ENCODE results near the gene NLRP10.
A peak's percentile ranks its signal among the peaks of the same experiment; 100 is the strongest.

The NLRP10 gene

GRCh38 chr11:7973011-7973410 lies 7.8 kb upstream of the NLRP10 start:
- H3K27me3 ChIP-seq (ENCODE audit: control insufficient read depth, insufficient read depth, low read length), result no peaks in the 10 kb centered on the region
- no peak overlapping the region for H3K9ac ChIP-seq (ENCODE audit: low read depth, low read length)
- peaks cover 35% of the 10 kb centered on the region for H3K4me1 ChIP-seq (ENCODE audit: control insufficient read depth, insufficient read depth, low read length)
- H3K9me3 ChIP-seq (ENCODE audit: control insufficient read depth, insufficient read depth, low read length), result no peaks in the 10 kb centered on the region
- H3K4me3 ChIP-seq (ENCODE audit: low read depth, low read length), result no peak overlapping the region
- H3K36me3 ChIP-seq (ENCODE audit: control insufficient read depth, insufficient read depth, low read length), result no peaks in the 10 kb centered on the region
- no peak overlapping the region for H3K27ac ChIP-seq (ENCODE audit: low read depth, low read length)

- H3K4me3 ChIP-seq (ENCODE audit: low read depth, low read length), result no peak overlapping the region
- no peak overlapping the region for H3K27ac ChIP-seq (ENCODE audit: low read depth, low read length)
- H3K27me3 ChIP-seq (ENCODE audit: control insufficient read depth, insufficient read depth, low read length), result no peaks in the 10 kb centered on the region
- peaks cover 28% of the 10 kb centered on the region for H3K4me1 ChIP-seq (ENCODE audit: control insufficient read depth, insufficient read depth, low read length)
- no peak overlapping the region for H3K9ac ChIP-seq (ENCODE audit: low read depth, low read length)
- no peaks in the 10 kb centered on the region for H3K36me3 ChIP-seq (ENCODE audit: control insufficient read depth, insufficient read depth, low read length)
- no peaks in the 10 kb centered on the region for H3K9me3 ChIP-seq (ENCODE audit: control insufficient read depth, insufficient read depth, low read length)
Measured at GRCh38 chr11:7971846-7972245, 6.6 kb upstream of the NLRP10 start.

GRCh38 chr11:7969756-7970646 lies 4.8 kb upstream of the NLRP10 start:
- peak overlapping the region; percentile 23; the same call in 1 of the 2 replicates for H3K9ac ChIP-seq (ENCODE audit: low read depth, low read length)
- no peaks in the 10 kb centered on the region for H3K27me3 ChIP-seq (ENCODE audit: control insufficient read depth, insufficient read depth, low read length)
- H3K27ac ChIP-seq (ENCODE audit: low read depth, low read length), result no peak overlapping the region
- H3K4me1 ChIP-seq (ENCODE audit: control insufficient read depth, insufficient read depth, low read length), result peaks cover 28% of the 10 kb centered on the region
- no peaks in the 10 kb centered on the region for H3K9me3 ChIP-seq (ENCODE audit: control insufficient read depth, insufficient read depth, low read length)
- H3K4me3 ChIP-seq (ENCODE audit: low read depth, low read length), result peak overlapping the region; percentile 29
- no peaks in the 10 kb centered on the region for H3K36me3 ChIP-seq (ENCODE audit: control insufficient read depth, insufficient read depth, low read length)

DNA sequence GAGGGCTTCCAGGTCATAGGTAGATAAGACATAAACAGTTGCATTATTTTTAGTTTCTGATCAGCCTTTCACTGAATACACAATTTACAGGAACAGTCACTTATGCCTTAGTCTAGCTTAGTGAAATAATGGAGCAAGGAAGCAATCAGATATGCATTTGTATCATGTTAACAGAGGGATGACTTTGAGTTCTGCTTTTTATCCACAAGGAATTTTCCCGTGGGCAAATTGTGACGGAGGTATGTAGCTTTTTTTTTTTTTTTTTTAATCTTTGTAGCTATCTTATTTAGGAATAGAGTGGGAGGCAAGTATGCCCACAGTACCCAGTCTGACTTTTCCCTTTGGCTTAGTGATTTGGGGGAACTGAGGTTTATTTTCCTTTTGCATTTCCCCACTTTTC lies 3.4 kb upstream of the NLRP10 start:
- Histone ChIP-seq H3K27me3 (ENCODE audit: control insufficient read depth, insufficient read depth, low read length) (no peaks in the 10 kb centered on the region), H3K4me1 (ENCODE audit: control insufficient read depth, insufficient read depth, low read length) (peaks cover 28% of the 10 kb centered on the region), H3K4me3 (ENCODE audit: low read depth, low read length) (no peak overlapping the region; the same call in 1 of the 2 replicates), H3K36me3 (ENCODE audit: control insufficient read depth, insufficient read depth, low read length) (no peaks in the 10 kb centered on the region), H3K27ac (ENCODE audit: low read depth, low read length) (no peak overlapping the region), H3K9ac (ENCODE audit: low read depth, low read length) (no peak overlapping the region), H3K9me3 (ENCODE audit: control insufficient read depth, insufficient read depth, low read length) (no peaks in the 10 kb centered on the region)

GRCh38 chr11:7967826-7968225 lies 2.6 kb upstream of the NLRP10 start:
- H3K9ac ChIP-seq (ENCODE audit: low read depth, low read length), result no peak overlapping the region
- H3K36me3 ChIP-seq (ENCODE audit: control insufficient read depth, insufficient read depth, low read length), result no peaks in the 10 kb centered on the region
- H3K4me3 ChIP-seq (ENCODE audit: low read depth, low read length), result no peak overlapping the region
- no peak overlapping the region for H3K27ac ChIP-seq (ENCODE audit: low read depth, low read length)
- H3K4me1 ChIP-seq (ENCODE audit: control insufficient read depth, insufficient read depth, low read length), result peaks cover 28% of the 10 kb centered on the region
- no peaks in the 10 kb centered on the region for H3K9me3 ChIP-seq (ENCODE audit: control insufficient read depth, insufficient read depth, low read length)
- no peaks in the 10 kb centered on the region for H3K27me3 ChIP-seq (ENCODE audit: control insufficient read depth, insufficient read depth, low read length)

- H3K9me3 ChIP-seq (ENCODE audit: control insufficient read depth, insufficient read depth, low read length), result no peaks in the 10 kb centered on the region
- peaks cover 28% of the 10 kb centered on the region for H3K4me1 ChIP-seq (ENCODE audit: control insufficient read depth, insufficient read depth, low read length)
- H3K27me3 ChIP-seq (ENCODE audit: control insufficient read depth, insufficient read depth, low read length), result no peaks in the 10 kb centered on the region
- no peak overlapping the region for H3K4me3 ChIP-seq (ENCODE audit: low read depth, low read length)
- no peaks in the 10 kb centered on the region for H3K36me3 ChIP-seq (ENCODE audit: control insufficient read depth, insufficient read depth, low read length)
- no peak overlapping the region for H3K9ac ChIP-seq (ENCODE audit: low read depth, low read length)
- H3K27ac ChIP-seq (ENCODE audit: low read depth, low read length), result no peak overlapping the region
Measured at GRCh38 chr11:7967097-7967496, 1.9 kb upstream of the NLRP10 start.

DNA sequence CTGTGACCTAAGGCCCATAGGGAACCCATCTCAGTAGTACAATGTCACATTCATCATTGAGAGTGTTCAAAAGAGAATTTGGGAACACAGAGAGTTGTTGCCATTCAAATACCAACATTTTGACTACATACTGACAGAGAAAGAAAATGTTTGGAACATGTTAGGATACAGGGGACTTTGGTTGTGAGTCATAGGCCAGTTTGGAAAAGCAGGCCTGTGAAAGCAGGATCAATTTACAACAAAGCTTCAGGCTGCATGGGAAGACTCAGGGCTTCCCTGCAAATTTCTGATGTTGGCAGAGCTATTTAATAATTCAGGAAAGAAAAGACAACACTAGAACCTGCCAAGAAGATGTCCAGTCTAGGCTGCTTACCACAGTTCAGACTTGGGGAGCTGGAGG lies 374 bp downstream of the NLRP10 start:
- H3K9me3 ChIP-seq (ENCODE audit: control insufficient read depth, insufficient read depth, low read length), result 0 out of 2 replicates have a peak, but pooled peaks cover 2% of the 10 kb centered on the region
- no peak overlapping the region for H3K27ac ChIP-seq (ENCODE audit: low read depth, low read length)
- H3K4me1 ChIP-seq (ENCODE audit: control insufficient read depth, insufficient read depth, low read length), result peaks cover 20% of the 10 kb centered on the region
- H3K9ac ChIP-seq (ENCODE audit: low read depth, low read length), result no peak overlapping the region
- no peak overlapping the region for H3K4me3 ChIP-seq (ENCODE audit: low read depth, low read length)
- H3K36me3 ChIP-seq (ENCODE audit: control insufficient read depth, insufficient read depth, low read length), result no peaks in the 10 kb centered on the region
- H3K27me3 ChIP-seq (ENCODE audit: control insufficient read depth, insufficient read depth, low read length), result no peaks in the 10 kb centered on the region

- Histone ChIP-seq H3K4me3 (ENCODE audit: low read depth, low read length) (no peak overlapping the region), H3K27me3 (ENCODE audit: control insufficient read depth, insufficient read depth, low read length) (no peaks in the 10 kb centered on the region), H3K9me3 (ENCODE audit: control insufficient read depth, insufficient read depth, low read length) (0 out of 2 replicates have a peak, but pooled peaks cover 2% of the 10 kb centered on the region), H3K27ac (ENCODE audit: low read depth, low read length) (no peak overlapping the region), H3K36me3 (ENCODE audit: control insufficient read depth, insufficient read depth, low read length) (no peaks in the 10 kb centered on the region), H3K9ac (ENCODE audit: low read depth, low read length) (no peak overlapping the region), H3K4me1 (ENCODE audit: control insufficient read depth, insufficient read depth, low read length) (peaks cover 14% of the 10 kb centered on the region)
Measured at GRCh38 chr11:7964261-7964660, 986 bp downstream of the NLRP10 start.

- H3K9ac ChIP-seq (ENCODE audit: low read depth, low read length), result no peak overlapping the region
- no peaks in the 10 kb centered on the region for H3K27me3 ChIP-seq (ENCODE audit: control insufficient read depth, insufficient read depth, low read length)
- H3K27ac ChIP-seq (ENCODE audit: low read depth, low read length), result no peak overlapping the region
- no peaks in the 10 kb centered on the region for H3K36me3 ChIP-seq (ENCODE audit: control insufficient read depth, insufficient read depth, low read length)
- no peaks in the 10 kb centered on the region for H3K4me1 ChIP-seq (ENCODE audit: control insufficient read depth, insufficient read depth, low read length)
- no peaks in the 10 kb centered on the region for H3K9me3 ChIP-seq (ENCODE audit: control insufficient read depth, insufficient read depth, low read length)
- H3K4me3 ChIP-seq (ENCODE audit: low read depth, low read length), result no peak overlapping the region
Measured at GRCh38 chr11:7955191-7955590, 10.1 kb downstream of the NLRP10 start.

DNA sequence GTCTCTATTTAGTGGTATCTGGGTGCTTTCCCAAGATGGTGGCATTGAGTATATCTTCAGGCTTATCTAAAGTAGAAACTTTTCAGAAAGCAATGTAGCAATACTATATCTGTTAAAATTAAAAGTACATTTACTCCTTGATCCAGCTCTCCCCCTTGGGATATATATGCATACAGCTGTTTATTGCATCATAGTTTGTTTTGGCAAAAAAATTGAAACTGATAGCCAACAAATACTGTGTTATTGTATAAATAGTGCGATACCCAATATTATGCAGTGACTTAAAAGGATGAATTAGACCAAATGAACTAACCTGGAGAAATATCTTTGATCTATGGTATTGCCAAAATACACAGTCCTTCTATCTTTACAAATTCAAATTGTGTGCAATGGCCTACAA lies 15.3 kb downstream of the NLRP10 start:
- Histone ChIP-seq H3K4me3 (ENCODE audit: low read depth, low read length) (no peak overlapping the region), H3K4me1 (ENCODE audit: control insufficient read depth, insufficient read depth, low read length) (no peaks in the 10 kb centered on the region), H3K9ac (ENCODE audit: low read depth, low read length) (no peak overlapping the region), H3K27me3 (ENCODE audit: control insufficient read depth, insufficient read depth, low read length) (no peaks in the 10 kb centered on the region), H3K9me3 (ENCODE audit: control insufficient read depth, insufficient read depth, low read length) (no peaks in the 10 kb centered on the region), H3K27ac (ENCODE audit: low read depth, low read length) (no peak overlapping the region), H3K36me3 (ENCODE audit: control insufficient read depth, insufficient read depth, low read length) (no peaks in the 10 kb centered on the region)

DNA sequence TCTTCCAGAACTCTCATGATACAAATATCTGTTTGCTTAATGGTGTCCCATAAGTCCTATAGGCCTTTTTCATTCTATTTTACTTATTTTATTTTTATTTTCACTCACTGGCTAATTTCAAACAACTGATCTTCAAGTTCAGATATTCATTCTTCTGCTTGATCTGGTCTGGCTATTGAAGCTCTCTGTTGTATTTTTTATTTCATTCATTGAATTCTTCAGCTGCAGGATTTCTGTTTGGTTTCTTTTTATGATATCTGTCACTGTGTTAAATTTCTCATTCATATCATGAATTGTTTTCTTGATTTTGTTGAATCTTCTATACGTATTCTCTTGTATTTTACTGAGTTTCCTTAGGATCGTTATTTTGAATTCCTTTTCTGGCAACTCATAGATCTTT lies 21.1 kb downstream of the NLRP10 start:
- Histone ChIP-seq H3K9ac (ENCODE audit: low read depth, low read length) (no peak overlapping the region), H3K27me3 (ENCODE audit: control insufficient read depth, insufficient read depth, low read length) (no peaks in the 10 kb centered on the region), H3K4me3 (ENCODE audit: low read depth, low read length) (no peak overlapping the region), H3K27ac (ENCODE audit: low read depth, low read length) (no peak overlapping the region), H3K4me1 (ENCODE audit: control insufficient read depth, insufficient read depth, low read length) (no peaks in the 10 kb centered on the region), H3K36me3 (ENCODE audit: control insufficient read depth, insufficient read depth, low read length) (no peaks in the 10 kb centered on the region), H3K9me3 (ENCODE audit: control insufficient read depth, insufficient read depth, low read length) (no peaks in the 10 kb centered on the region; the same call in none of the 2 replicates)

Measured in HUES48 (cell line).